Left ventricle myocardium inferior (tissue), 1 donor: ENCODE results near the gene DLEC1. TPM values are rescaled to one million over a fixed set of nuclear protein-coding genes. Genes with fewer than 3 reads are reported as not detected.

Experiments used
- DNase-seq: peaks from one replicate; pipeline ENCODE4 v3.0.0-alpha.2; 2020
- H3K27ac ChIP-seq: fragments of 200-600 bp; replicated peaks from 2 replicates; pipeline ENCODE4 v1.8.0; 2021
- H3K27me3 ChIP-seq: fragments of 200-600 bp; 2 replicates; pipeline ENCODE4 v1.8.0; 2021; ENCODE audit warnings: low read depth
- H3K36me3 ChIP-seq: fragments of 200-600 bp; 2 replicates; pipeline ENCODE4 v1.8.0; 2021
- H3K4me1 ChIP-seq: fragments of 200-600 bp; 2 replicates; pipeline ENCODE4 v1.8.0; 2021
- H3K4me3 ChIP-seq: fragments of 200-600 bp; 2 replicates; pipeline ENCODE4 v1.8.0; 2021; ENCODE audit warnings: mild to moderate bottlenecking, moderate library complexity
- H3K9me3 ChIP-seq: fragments of 200-600 bp; replicated peaks from 2 replicates; pipeline ENCODE4 v1.8.0; 2021
- intact Hi-C: fragments of 100-400 bp; cut with micrococcal nuclease; formaldehyde crosslinking; loops from one replicate; pipeline ENCODE4 v1.11.0; 2022
- total RNA-seq: library from RNA; stranded (reverse); fragmentation: NEBNext Ultra II Directional; extraction: Animal tissue kit (Norgen Biotek cat#: 25700); gene quantifications from one replicate; pipeline ENCODE4 v1.2.1, GENCODE V29; 2021
- TF ChIP-seq, protein P1 (sequence below): fragments of 200-600 bp; IDR thresholded peaks from 2 replicates; pipeline ENCODE4 v1.8.0; 2021; ENCODE audit warnings: antibody characterized with exemption, mild to moderate bottlenecking, borderline replicate concordance
- donor health status: DM: no; HTN: yes; CAD: no; lungs with severe emphysema.

DLEC1 gene
- total RNA-seq, 1 donor from 2014 or later, result 0.08 TPM

DNA sequence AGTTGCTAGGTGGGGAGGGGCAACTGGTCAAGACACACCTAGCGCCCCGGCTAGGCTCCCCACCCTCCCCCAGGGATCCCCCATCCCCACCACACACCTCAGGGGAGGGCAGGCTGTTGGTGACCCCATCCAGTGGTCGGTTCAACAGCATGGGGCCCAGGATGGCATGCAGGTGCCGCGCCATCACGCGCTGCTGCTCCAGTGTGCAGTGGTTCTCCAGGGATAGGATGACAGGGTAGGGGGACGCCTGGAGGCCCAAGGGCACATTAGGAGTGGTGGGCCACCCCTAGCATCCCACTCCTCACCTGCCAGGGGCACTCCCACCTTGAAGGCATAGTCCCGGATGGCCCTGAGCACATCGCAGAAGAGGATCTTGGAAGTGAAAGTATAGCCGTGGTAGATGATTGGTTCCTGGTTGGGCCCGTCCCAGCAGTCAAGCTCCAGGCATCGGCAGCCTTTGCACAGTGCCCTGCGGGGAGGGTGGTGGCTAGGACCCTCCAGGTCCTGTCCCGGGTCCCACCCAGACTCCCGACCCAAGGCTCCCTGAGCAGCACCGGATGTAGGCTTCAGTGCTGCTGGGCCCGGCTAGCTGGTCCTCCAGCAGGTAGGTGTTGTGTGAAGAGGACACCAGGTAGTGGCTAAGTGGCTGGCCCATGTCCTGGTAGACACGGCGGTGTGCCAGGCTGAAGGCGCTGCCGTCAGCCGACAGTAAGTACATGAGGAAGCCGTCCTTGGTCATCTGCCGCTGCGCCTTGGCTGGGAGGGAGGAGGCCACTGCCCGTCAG is 29.0 kb upstream of the DLEC1 start:
- DNase-seq, result no peak
- Histone ChIP-seq H3K4me3 (no peak overlapping the region), H3K27me3 (no peaks in the 10 kb centered on the region), H3K9me3 (no peaks in the 10 kb centered on the region), H3K27ac (no peak overlapping the region), H3K4me1 (peaks cover 12% of the 10 kb centered on the region), H3K36me3 (peaks cover 53% of the 10 kb centered on the region)
- TF ChIP-seq, protein P1, sequence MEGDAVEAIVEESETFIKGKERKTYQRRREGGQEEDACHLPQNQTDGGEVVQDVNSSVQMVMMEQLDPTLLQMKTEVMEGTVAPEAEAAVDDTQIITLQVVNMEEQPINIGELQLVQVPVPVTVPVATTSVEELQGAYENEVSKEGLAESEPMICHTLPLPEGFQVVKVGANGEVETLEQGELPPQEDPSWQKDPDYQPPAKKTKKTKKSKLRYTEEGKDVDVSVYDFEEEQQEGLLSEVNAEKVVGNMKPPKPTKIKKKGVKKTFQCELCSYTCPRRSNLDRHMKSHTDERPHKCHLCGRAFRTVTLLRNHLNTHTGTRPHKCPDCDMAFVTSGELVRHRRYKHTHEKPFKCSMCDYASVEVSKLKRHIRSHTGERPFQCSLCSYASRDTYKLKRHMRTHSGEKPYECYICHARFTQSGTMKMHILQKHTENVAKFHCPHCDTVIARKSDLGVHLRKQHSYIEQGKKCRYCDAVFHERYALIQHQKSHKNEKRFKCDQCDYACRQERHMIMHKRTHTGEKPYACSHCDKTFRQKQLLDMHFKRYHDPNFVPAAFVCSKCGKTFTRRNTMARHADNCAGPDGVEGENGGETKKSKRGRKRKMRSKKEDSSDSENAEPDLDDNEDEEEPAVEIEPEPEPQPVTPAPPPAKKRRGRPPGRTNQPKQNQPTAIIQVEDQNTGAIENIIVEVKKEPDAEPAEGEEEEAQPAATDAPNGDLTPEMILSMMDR, result no peak
- intact Hi-C loops, result no loop called here

DNA sequence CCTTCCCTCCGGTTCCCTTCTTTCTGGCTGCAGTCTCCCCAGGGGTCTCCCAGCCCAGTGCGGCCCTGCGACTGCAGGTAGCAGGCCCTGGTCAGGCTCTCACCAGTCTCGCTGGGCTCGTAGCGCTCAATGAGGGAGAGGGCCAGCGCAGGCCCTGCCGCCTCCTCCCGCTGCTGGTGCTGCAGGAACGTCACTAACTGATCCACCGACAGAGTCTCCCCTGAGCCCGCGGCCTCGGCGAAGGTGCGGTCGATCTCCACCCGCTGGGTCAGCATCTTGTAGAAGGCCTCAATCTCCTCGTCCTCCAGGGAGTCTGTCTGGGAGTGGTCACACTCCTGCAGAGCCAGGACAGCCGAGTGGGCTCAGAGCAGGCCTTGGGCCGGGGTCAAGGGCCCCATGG is 27.9 kb upstream of the DLEC1 start:
- DNase-seq, result no peak
- no peaks in the 10 kb centered on the region for H3K27me3 ChIP-seq
- TF ChIP-seq, protein P1, result no peak
- H3K36me3 ChIP-seq, result peaks cover 62% of the 10 kb centered on the region
- H3K27ac ChIP-seq, result no peak overlapping the region
- no peak overlapping the region for H3K4me3 ChIP-seq
- peaks cover 4% of the 10 kb centered on the region for H3K4me1 ChIP-seq
- intact Hi-C loops, result no loop called here
- peaks cover 4% of the 10 kb centered on the region for H3K9me3 ChIP-seq

DNA sequence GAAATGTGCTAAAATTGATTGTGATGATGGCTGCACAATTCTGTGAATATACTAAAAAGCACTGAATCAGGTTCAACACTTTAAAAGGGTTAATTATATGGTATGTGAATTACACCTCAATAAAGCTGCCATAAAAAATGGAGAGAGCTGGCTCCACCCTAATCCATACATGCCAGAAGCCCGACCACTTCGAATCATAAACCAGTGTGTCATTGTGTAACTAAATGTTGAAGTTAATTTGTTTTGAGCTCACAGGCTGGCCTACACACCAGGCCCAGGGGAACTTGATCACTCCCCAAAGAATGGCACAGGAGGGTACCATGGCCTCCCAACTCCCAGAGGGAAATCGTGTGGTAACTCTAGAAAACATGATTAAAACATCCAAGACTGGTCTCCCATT is 23.5 kb upstream of the DLEC1 start:
- H3K36me3 ChIP-seq, result peaks cover 59% of the 10 kb centered on the region
- DNase-seq, result no peak
- intact Hi-C loops, result no loop called here
- H3K4me1 ChIP-seq, result peaks cover 10% of the 10 kb centered on the region
- no peak overlapping the region for H3K27ac ChIP-seq
- TF ChIP-seq, protein P1, result no peak
- peaks cover 10% of the 10 kb centered on the region for H3K9me3 ChIP-seq
- no peak overlapping the region for H3K4me3 ChIP-seq
- no peaks in the 10 kb centered on the region for H3K27me3 ChIP-seq

DNA sequence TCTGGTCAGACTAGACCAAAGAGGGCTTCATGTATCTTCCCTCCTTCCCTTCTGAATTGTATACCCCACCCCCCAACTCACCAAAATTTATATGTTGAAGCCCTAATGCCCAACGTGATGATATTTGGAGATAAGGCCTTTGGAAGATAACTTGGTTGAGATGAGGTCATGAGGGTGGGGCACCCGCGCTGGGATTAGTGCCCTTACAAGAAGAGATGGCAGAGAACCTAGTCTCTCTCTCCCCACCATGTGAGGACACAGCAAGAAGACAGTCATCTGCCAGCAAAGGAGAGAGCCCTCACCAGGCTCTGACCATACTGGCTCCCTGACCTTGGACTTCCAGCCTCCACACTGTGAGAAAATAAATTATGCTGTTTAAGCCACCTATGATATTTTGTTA is 23.0 kb upstream of the DLEC1 start:
- no peaks in the 10 kb centered on the region for H3K27me3 ChIP-seq
- H3K4me1 ChIP-seq, result peaks cover 10% of the 10 kb centered on the region
- no peak overlapping the region for H3K27ac ChIP-seq
- intact Hi-C loops, result no loop called here
- DNase-seq, result no peak
- TF ChIP-seq, protein P1, result no peak
- peaks cover 10% of the 10 kb centered on the region for H3K9me3 ChIP-seq
- H3K4me3 ChIP-seq, result no peak overlapping the region
- H3K36me3 ChIP-seq, result peaks cover 54% of the 10 kb centered on the region

DNA sequence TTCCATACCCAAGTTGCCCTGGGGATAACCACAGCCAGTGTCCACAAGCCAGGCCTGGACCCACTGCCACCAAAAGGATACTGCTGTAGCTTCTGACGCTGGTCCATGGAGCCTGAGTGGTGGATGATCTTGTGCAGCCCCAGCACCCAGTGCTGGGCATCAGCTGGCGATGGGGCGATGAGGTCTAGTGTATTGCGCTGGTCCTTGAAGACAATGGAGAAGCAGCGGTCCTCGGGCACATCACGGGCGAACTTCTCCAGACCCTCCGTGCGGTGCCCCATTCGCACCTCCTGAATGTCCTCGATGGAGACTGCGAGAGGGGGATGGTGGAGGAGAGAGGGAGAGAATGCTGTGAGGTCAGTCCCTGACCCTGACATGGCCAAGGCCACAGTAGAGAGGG is 22.6 kb upstream of the DLEC1 start:
- H3K27ac ChIP-seq, result no peak overlapping the region
- no peak for DNase-seq
- peaks cover 50% of the 10 kb centered on the region for H3K36me3 ChIP-seq
- peaks cover 10% of the 10 kb centered on the region for H3K9me3 ChIP-seq
- H3K4me3 ChIP-seq, result no peak overlapping the region
- peaks cover 10% of the 10 kb centered on the region for H3K4me1 ChIP-seq
- TF ChIP-seq, protein P1, result no peak
- intact Hi-C loops, result no loop called here
- H3K27me3 ChIP-seq, result no peaks in the 10 kb centered on the region
